Nephron progenitor cell (in vitro differentiated cells): ENCODE data around the gene SIX6.

Experiments
- DNase-seq: peaks from one replicate; pipeline ENCODE4 v3.0.0; 2021
- H3K27ac Mint-ChIP-seq: 2 replicates; pipeline ENCODE4 v1.8.0; 2021; ENCODE audit warnings: mild to moderate bottlenecking, moderate library complexity, mixed read lengths
- H3K27me3 Mint-ChIP-seq: 2 replicates; pipeline ENCODE4 v1.8.0; 2021; ENCODE audit warnings: mild to moderate bottlenecking, low read depth, mixed read lengths; ENCODE audit not compliant: poor library complexity
- H3K36me3 Mint-ChIP-seq: 2 replicates; pipeline ENCODE4 v1.8.0; 2021; ENCODE audit warnings: low read depth, mixed read lengths
- H3K4me1 Mint-ChIP-seq: 2 replicates; pipeline ENCODE4 v1.8.0; 2021; ENCODE audit warnings: mixed read lengths
- H3K4me3 Mint-ChIP-seq: 2 replicates; pipeline ENCODE4 v1.8.0; 2021; ENCODE audit warnings: mild to moderate bottlenecking, moderate library complexity, mixed read lengths
- H3K9me3 Mint-ChIP-seq: 2 replicates; pipeline ENCODE4 v1.8.0; 2021; ENCODE audit warnings: mild to moderate bottlenecking, moderate library complexity, mixed read lengths
- TF ChIP-seq, protein P1 (sequence below): fragments of 200-600 bp; sonication (generic); IDR thresholded peaks from 2 replicates; pipeline ENCODE4 v1.5.0; 2021; ENCODE audit warnings: antibody characterized with exemption

Gene SIX6

DNA sequence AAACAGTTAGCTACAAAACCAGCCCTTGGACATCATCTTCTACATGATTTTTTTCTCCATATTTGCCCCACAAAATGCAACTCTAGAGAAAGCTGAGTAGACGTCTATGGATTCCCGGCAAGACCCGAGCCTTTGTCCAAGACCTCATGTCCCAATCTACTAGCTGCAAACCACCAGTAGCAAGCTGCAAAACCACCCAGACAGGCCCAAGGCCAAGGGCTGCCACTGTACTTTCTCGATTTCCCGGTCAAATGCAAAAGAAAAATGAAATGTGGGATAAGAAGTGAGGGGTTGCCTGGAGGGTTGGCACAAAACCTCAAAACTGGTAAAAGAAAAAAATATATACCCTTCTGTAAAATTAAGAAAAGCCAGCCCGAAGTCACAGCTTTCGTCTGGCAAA is 2.9 kb upstream of the SIX6 start:
- TF ChIP-seq, protein P1, sequence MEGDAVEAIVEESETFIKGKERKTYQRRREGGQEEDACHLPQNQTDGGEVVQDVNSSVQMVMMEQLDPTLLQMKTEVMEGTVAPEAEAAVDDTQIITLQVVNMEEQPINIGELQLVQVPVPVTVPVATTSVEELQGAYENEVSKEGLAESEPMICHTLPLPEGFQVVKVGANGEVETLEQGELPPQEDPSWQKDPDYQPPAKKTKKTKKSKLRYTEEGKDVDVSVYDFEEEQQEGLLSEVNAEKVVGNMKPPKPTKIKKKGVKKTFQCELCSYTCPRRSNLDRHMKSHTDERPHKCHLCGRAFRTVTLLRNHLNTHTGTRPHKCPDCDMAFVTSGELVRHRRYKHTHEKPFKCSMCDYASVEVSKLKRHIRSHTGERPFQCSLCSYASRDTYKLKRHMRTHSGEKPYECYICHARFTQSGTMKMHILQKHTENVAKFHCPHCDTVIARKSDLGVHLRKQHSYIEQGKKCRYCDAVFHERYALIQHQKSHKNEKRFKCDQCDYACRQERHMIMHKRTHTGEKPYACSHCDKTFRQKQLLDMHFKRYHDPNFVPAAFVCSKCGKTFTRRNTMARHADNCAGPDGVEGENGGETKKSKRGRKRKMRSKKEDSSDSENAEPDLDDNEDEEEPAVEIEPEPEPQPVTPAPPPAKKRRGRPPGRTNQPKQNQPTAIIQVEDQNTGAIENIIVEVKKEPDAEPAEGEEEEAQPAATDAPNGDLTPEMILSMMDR, result no peak
- H3K27me3 Mint-ChIP-seq, result peaks cover 100% of the 10 kb centered on the region
- H3K4me3 Mint-ChIP-seq, result no peak overlapping the region
- H3K9me3 Mint-ChIP-seq, result no peaks in the 10 kb centered on the region
- no peak for DNase-seq
- H3K27ac Mint-ChIP-seq, result no peak overlapping the region
- H3K4me1 Mint-ChIP-seq, result peaks cover 22% of the 10 kb centered on the region
- H3K36me3 Mint-ChIP-seq, result no peaks in the 10 kb centered on the region

GRCh38 chr14:60506462-60506984 is 2.4 kb upstream of the SIX6 start:
- Mint-ChIP-seq H3K27ac (no peak overlapping the region), H3K4me3 (no peak overlapping the region), H3K27me3 (peaks cover 100% of the 10 kb centered on the region), H3K36me3 (no peaks in the 10 kb centered on the region), H3K4me1 (peaks cover 25% of the 10 kb centered on the region), H3K9me3 (no peaks in the 10 kb centered on the region)
- peak; percentile 33 for DNase-seq
- TF ChIP-seq, protein P1, result no peak

DNA sequence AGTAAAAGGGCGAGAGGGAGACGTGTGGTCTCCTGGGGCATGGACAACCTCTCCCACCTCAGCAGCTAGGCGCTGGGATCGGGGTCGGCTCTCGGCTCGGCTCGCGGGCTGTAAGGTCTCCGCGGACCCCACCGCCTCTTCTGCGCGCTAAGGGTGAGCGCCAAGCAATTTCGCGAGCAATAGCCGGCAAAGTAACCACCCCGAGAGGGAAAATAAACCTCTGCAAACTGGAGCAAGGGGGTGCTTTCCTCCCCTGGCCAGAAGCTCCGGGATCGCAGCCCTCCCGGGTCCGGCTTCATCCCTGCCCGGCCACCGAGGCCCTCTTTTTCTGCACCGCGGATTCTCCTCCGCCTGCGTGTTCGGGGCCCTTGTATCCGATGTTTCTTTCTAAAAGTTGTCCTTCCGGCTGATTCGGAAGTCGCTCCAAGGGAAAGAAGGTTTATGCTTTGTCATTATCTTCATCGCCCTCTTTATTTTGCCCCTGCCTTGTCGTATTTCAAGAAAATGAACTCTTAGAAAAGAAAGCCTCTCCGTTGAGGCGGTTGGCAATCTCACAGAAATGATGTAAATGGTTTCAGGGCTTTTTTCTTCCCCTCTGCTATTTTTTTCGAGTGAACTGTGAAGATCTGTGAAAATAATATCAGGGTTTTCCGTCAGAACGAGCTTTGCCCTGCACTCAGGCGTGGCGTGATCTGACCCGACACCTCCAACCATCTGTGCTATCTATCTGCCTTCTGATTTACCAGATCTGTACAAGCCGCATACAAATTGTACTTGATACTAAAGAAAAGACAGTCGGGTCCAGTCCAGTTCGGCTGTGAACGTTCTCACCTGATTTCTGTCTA is 1.7 kb upstream of the SIX6 start:
- no peaks in the 10 kb centered on the region for H3K9me3 Mint-ChIP-seq
- peak; percentile 23 for DNase-seq
- no peak overlapping the region for H3K27ac Mint-ChIP-seq
- peak overlapping the region; percentile 35 for H3K4me3 Mint-ChIP-seq
- no peaks in the 10 kb centered on the region for H3K36me3 Mint-ChIP-seq
- TF ChIP-seq, protein P1, result no peak
- H3K4me1 Mint-ChIP-seq, result peaks cover 25% of the 10 kb centered on the region
- peaks cover 100% of the 10 kb centered on the region for H3K27me3 Mint-ChIP-seq

DNA sequence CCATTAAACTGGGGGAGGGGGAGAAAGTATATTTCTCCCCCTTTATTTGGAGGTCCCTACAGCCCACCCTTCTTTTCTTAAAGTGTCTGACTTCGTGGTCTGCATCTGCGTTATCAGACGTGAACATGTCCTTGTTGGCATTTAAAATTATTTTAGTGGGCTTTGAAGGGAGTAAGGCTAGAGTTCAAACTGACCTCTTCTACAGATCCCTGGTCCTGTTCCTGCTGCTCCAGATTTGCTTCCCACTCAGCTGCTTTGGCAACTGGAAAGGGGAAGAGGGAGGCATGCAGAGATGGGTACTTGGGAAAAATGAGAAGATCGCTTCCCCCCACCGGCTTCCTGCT is 611 bp upstream of the SIX6 start:
- Mint-ChIP-seq H3K4me3 (peak overlapping the region; percentile 42), H3K4me1 (peaks cover 25% of the 10 kb centered on the region), H3K36me3 (no peaks in the 10 kb centered on the region), H3K27me3 (peaks cover 100% of the 10 kb centered on the region), H3K9me3 (no peaks in the 10 kb centered on the region), H3K27ac (no peak overlapping the region)
- TF ChIP-seq, protein P1, result no peak
- no peak for DNase-seq

- Mint-ChIP-seq H3K36me3 (no peaks in the 10 kb centered on the region), H3K4me3 (peak overlapping the region; percentile 34), H3K27ac (no peak overlapping the region), H3K4me1 (peaks cover 33% of the 10 kb centered on the region), H3K27me3 (peaks cover 100% of the 10 kb centered on the region), H3K9me3 (no peaks in the 10 kb centered on the region)
- peak; percentile 42 for DNase-seq
- TF ChIP-seq, protein P1, result no peak
Measured at GRCh38 chr14:60509438-60510253, 700 bp downstream of the SIX6 start.
